Mesenchymal stem cell (in vitro differentiated cells and primary cell): Measurements from ENCODE around the gene IFI44L.

Experiments used
- DNase-seq: peaks from one replicate; pipeline ENCODE4 v3.0.0-alpha.2; 2013
- H2AFZ ChIP-seq: one replicate; pipeline ENCODE4 v1.6.1; 2013; ENCODE audit warnings: low read depth, mild to moderate bottlenecking, control low read depth, inconsistent platforms, low read length, moderate library complexity
- H2AK5ac ChIP-seq: 2 replicates; pipeline ENCODE4 v1.6.1; 2013; ENCODE audit warnings: low read length, moderate library complexity, mild to moderate bottlenecking, inconsistent platforms; ENCODE audit not compliant: severe bottlenecking
- H2BK120ac ChIP-seq: one replicate; pipeline ENCODE4 v1.6.1; 2013; ENCODE audit warnings: low read depth, mild to moderate bottlenecking, inconsistent platforms, low read length, moderate library complexity
- H2BK12ac ChIP-seq, 2 experiments: one replicate each; pipeline ENCODE4 v1.6.1; 2013; ENCODE audit warnings: inconsistent platforms in 2 of 2, low read length in 2 of 2, mild to moderate bottlenecking in 2 of 2, moderate library complexity in 2 of 2, control low read depth in 1 of 2
- H2BK15ac ChIP-seq: one replicate; pipeline ENCODE4 v1.6.1; 2013; ENCODE audit warnings: mild to moderate bottlenecking, low read depth, inconsistent platforms; ENCODE audit not compliant: poor library complexity, severe bottlenecking
- H2BK5ac ChIP-seq: 2 replicates; pipeline ENCODE4 v1.6.1; 2013; ENCODE audit warnings: low read depth, mild to moderate bottlenecking, low read length, control low read depth, inconsistent platforms; ENCODE audit not compliant: poor library complexity, severe bottlenecking
- H3K14ac ChIP-seq, 2 experiments: one replicate each; pipeline ENCODE4 v1.6.1; 2013; ENCODE audit warnings: inconsistent platforms in 2 of 2, low read length in 2 of 2, control low read depth in 1 of 2, mild to moderate bottlenecking in 1 of 2, moderate library complexity in 1 of 2
- H3K18ac ChIP-seq, 2 experiments: one replicate each; pipeline ENCODE4 v1.6.1; 2013; ENCODE audit warnings: inconsistent platforms in 2 of 2, low read length in 2 of 2, control low read depth in 1 of 2, low read depth in 1 of 2, mild to moderate bottlenecking in 1 of 2
- H3K23ac ChIP-seq, 2 experiments: one replicate each; pipeline ENCODE4 v1.6.1; 2013; ENCODE audit warnings: inconsistent platforms in 2 of 2, low read length in 2 of 2, mild to moderate bottlenecking in 2 of 2, moderate library complexity in 2 of 2, control low read depth in 1 of 2
- H3K27ac ChIP-seq: 2 replicates; pipeline ENCODE4 v1.5.1; 2013; ENCODE audit warnings: mild to moderate bottlenecking, moderate library complexity, low read length, control low read depth, inconsistent platforms; ENCODE audit not compliant: poor library complexity, severe bottlenecking
- H3K27me3 ChIP-seq, 2 experiments: 2 replicates each; pipeline versions ENCODE4 v1.6.1 to v1.7.0; 2013; ENCODE audit warnings: low read length in 2 of 2, mild to moderate bottlenecking in 2 of 2, moderate library complexity in 2 of 2, control low read depth in 1 of 2, inconsistent platforms in 1 of 2; ENCODE audit not compliant: control insufficient read depth in 1 of 2, insufficient read depth in 1 of 2
- H3K36me3 ChIP-seq, 2 experiments: 2 replicates each; pipeline versions ENCODE4 v1.6.1 to v1.7.0; 2013; ENCODE audit warnings: low read length in 2 of 2, control low read depth in 1 of 2, inconsistent platforms in 1 of 2, low read depth in 1 of 2, mild to moderate bottlenecking in 1 of 2; ENCODE audit not compliant: insufficient read depth in 2 of 2, control insufficient read depth in 1 of 2
- H3K4ac ChIP-seq, 2 experiments: one replicate each; pipeline ENCODE4 v1.6.1; 2013; ENCODE audit warnings: inconsistent platforms in 2 of 2, low read length in 2 of 2, mild to moderate bottlenecking in 2 of 2, moderate library complexity in 2 of 2, control low read depth in 1 of 2, low read depth in 1 of 2
- H3K4me1 ChIP-seq: 2 replicates; pipeline ENCODE4 v1.6.1; 2013; ENCODE audit warnings: low read depth, low read length, control low read depth; ENCODE audit not compliant: control insufficient read depth, insufficient read depth
- H3K4me2 ChIP-seq: 2 replicates; pipeline ENCODE4 v1.6.1; 2013; ENCODE audit warnings: low read length, mild to moderate bottlenecking, inconsistent platforms; ENCODE audit not compliant: poor library complexity, severe bottlenecking
- H3K4me3 ChIP-seq, 2 experiments: 2 replicates each; pipeline versions ENCODE4 v1.5.1 to v1.7.0; 2013; ENCODE audit warnings: low read length in 2 of 2, mild to moderate bottlenecking in 2 of 2, control low read depth in 1 of 2, low read depth in 1 of 2; ENCODE audit not compliant: insufficient read depth in 1 of 2
- H3K79me1 ChIP-seq: replicated peaks from 2 replicates; pipeline ENCODE4 v1.6.1; 2013; ENCODE audit warnings: mild to moderate bottlenecking, control low read depth, low read length, inconsistent platforms; ENCODE audit not compliant: poor library complexity, severe bottlenecking
- H3K9ac ChIP-seq: 2 replicates; pipeline ENCODE4 v1.7.0; 2013; ENCODE audit warnings: mild to moderate bottlenecking, low read length, moderate library complexity
- H3K9me3 ChIP-seq: 2 replicates; pipeline ENCODE4 v1.7.0; 2013; ENCODE audit warnings: mild to moderate bottlenecking, low read length; ENCODE audit not compliant: control insufficient read depth
- H4K8ac ChIP-seq: one replicate; pipeline ENCODE4 v1.6.1; 2013; ENCODE audit warnings: inconsistent platforms, mild to moderate bottlenecking, low read length, moderate library complexity
- H4K91ac ChIP-seq: one replicate; pipeline ENCODE4 v1.6.1; 2013; ENCODE audit warnings: mild to moderate bottlenecking, low read length, inconsistent platforms
- WGBS: methylation state at CpG from one replicate; pipeline ENCODE4 v1.1.7; 2013; ENCODE audit warnings: mixed read lengths; 5-methylcytosine and 5-hydroxymethylcytosine counted together

IFI44L gene

GRCh38 chr1:78683079-78683478 lies 62.8 kb downstream of the IFI44L start:
- Histone ChIP-seq H2AK5ac (no peak overlapping the region), H2BK15ac (no peak overlapping the region), H3K4ac (no peak overlapping the region), H3K4me1 (no peaks in the 10 kb centered on the region), H3K36me3 (no peaks in the 10 kb centered on the region), H3K23ac (no peak overlapping the region), H3K9me3 (no peaks in the 10 kb centered on the region), H2AFZ (no peak overlapping the region), H3K4me3 (no peak overlapping the region), H3K14ac (no peak overlapping the region), H3K79me1 (no peaks in the 10 kb centered on the region), H2BK12ac (no peak overlapping the region), H2BK5ac (no peak overlapping the region), H4K8ac (no peak overlapping the region), H3K4me2 (no peak overlapping the region), H4K91ac (no peak overlapping the region), H3K27ac (no peak overlapping the region), H3K27me3 (no peaks in the 10 kb centered on the region), H3K18ac (no peak overlapping the region), H2BK120ac (no peak overlapping the region), H3K9ac (no peak overlapping the region)
- DNase-seq = no peak
- 85% methylated on average over 2 of the region's 2 CpGs for WGBS

GRCh38 chr1:78687315-78687714 lies 67.1 kb downstream of the IFI44L start:
- Histone ChIP-seq H3K4me3 (no peak overlapping the region), H3K23ac (no peak overlapping the region), H3K18ac (no peak overlapping the region), H4K91ac (no peak overlapping the region), H2AK5ac (no peak overlapping the region), H2AFZ (no peak overlapping the region), H2BK12ac (no peak overlapping the region), H3K9ac (peak overlapping the region; percentile 43), H3K36me3 (no peaks in the 10 kb centered on the region), H3K4me1 (no peaks in the 10 kb centered on the region), H2BK120ac (no peak overlapping the region), H3K79me1 (no peaks in the 10 kb centered on the region), H3K4me2 (no peak overlapping the region), H3K4ac (no peak overlapping the region), H3K27ac (no peak overlapping the region), H2BK15ac (no peak overlapping the region), H2BK5ac (no peak overlapping the region), H3K27me3 (no peaks in the 10 kb centered on the region), H4K8ac (no peak overlapping the region), H3K9me3 (no peaks in the 10 kb centered on the region), H3K14ac (no peak overlapping the region)
- 83% methylated on average over 1 of the region's 1 CpG for WGBS
- DNase-seq = no peak

- WGBS = 72% methylated on average over 2 of the region's 2 CpGs
- Histone ChIP-seq H2AFZ (no peak overlapping the region), H2BK12ac (no peak overlapping the region), H3K18ac (no peak overlapping the region), H3K23ac (no peak overlapping the region), H3K9ac (peak overlapping the region; percentile 43), H4K91ac (no peak overlapping the region), H2BK15ac (no peak overlapping the region), H3K27ac (no peak overlapping the region), H3K4me3 (no peak overlapping the region), H3K9me3 (no peaks in the 10 kb centered on the region), H3K14ac (no peak overlapping the region), H2BK5ac (no peak overlapping the region), H2BK120ac (no peak overlapping the region), H2AK5ac (no peak overlapping the region), H4K8ac (no peak overlapping the region), H3K4ac (no peak overlapping the region), H3K36me3 (no peaks in the 10 kb centered on the region), H3K4me2 (no peak overlapping the region), H3K79me1 (no peaks in the 10 kb centered on the region), H3K27me3 (no peaks in the 10 kb centered on the region), H3K4me1 (no peaks in the 10 kb centered on the region)
- DNase-seq = no peak
Measured at GRCh38 chr1:78687914-78688313, 67.7 kb downstream of the IFI44L start.

DNA sequence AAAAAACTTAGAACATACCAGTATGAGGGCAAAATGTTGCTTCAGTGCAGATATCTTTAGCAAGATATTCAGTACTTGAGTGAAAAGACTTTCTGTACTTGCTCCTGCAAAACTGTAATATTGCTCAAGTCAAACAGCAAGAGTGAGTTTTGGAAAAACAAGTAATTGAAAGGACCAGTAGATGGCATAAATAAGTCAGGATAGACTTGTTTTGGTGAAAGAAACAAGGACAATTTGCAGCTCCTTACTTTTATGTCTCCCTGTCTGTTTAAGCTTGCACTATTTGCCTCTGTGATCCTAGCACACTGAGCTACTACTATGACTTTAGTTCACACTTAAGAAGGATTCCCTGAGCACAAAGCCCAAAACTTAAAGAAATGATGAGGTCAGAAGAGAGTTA lies 68.4 kb downstream of the IFI44L start:
- no peak overlapping the region for H3K14ac ChIP-seq
- no peak overlapping the region for H4K91ac ChIP-seq
- no peak overlapping the region for H3K4me3 ChIP-seq
- no peak overlapping the region for H2AFZ ChIP-seq
- H3K23ac ChIP-seq = no peak overlapping the region
- no peaks in the 10 kb centered on the region for H3K27me3 ChIP-seq
- H3K4me2 ChIP-seq = no peak overlapping the region
- no peak overlapping the region for H3K4ac ChIP-seq
- H2BK12ac ChIP-seq = no peak overlapping the region
- DNase-seq = peak; percentile 42
- no peaks in the 10 kb centered on the region for H3K9me3 ChIP-seq
- no peak overlapping the region for H4K8ac ChIP-seq
- no peak overlapping the region for H2BK15ac ChIP-seq
- H3K9ac ChIP-seq = peak overlapping the region; percentile 65
- no peak overlapping the region for H2AK5ac ChIP-seq
- peak overlapping the region; percentile 40 for H3K27ac ChIP-seq
- H3K18ac ChIP-seq = no peak overlapping the region
- no peaks in the 10 kb centered on the region for H3K79me1 ChIP-seq
- no peaks in the 10 kb centered on the region for H3K4me1 ChIP-seq
- no peak overlapping the region for H2BK120ac ChIP-seq
- no peak overlapping the region for H2BK5ac ChIP-seq
- H3K36me3 ChIP-seq = no peaks in the 10 kb centered on the region
